KMS-11 (cell line): ENCODE data around the gene CPSF3.

ENCODE experiments used
- H2AFZ ChIP-seq: fragments of 200-600 bp; sonication (generic); 2 replicates; pipeline ENCODE4 v1.6.1; 2016; ENCODE audit warnings: antibody characterized with exemption, mixed run types, low read depth
- H3K27ac ChIP-seq: fragments of 200-600 bp; sonication (generic); 2 replicates; pipeline ENCODE4 v1.6.1; 2016; ENCODE audit warnings: mild to moderate bottlenecking, mixed run types
- H3K27me3 ChIP-seq: fragments of 200-600 bp; sonication (generic); 2 replicates; pipeline ENCODE4 v1.6.1; 2017; ENCODE audit warnings: mild to moderate bottlenecking, low read depth, mixed run types, moderate library complexity; ENCODE audit not compliant: insufficient read depth
- H3K36me3 ChIP-seq: fragments of 200-600 bp; sonication (generic); 2 replicates; pipeline ENCODE4 v1.6.1; 2017; ENCODE audit warnings: mild to moderate bottlenecking, mixed run types; ENCODE audit not compliant: insufficient read depth
- H3K4me1 ChIP-seq: fragments of 200-600 bp; sonication (generic); 2 replicates; pipeline ENCODE4 v1.6.1; 2016; ENCODE audit warnings: mild to moderate bottlenecking, low read depth, mixed run types; ENCODE audit not compliant: poor library complexity, severe bottlenecking
- H3K4me2 ChIP-seq: fragments of 200-600 bp; sonication (generic); 2 replicates; pipeline ENCODE4 v1.7.0; 2016; ENCODE audit warnings: mild to moderate bottlenecking, mixed run types
- H3K4me3 ChIP-seq: fragments of 200-600 bp; sonication (generic); IDR thresholded peaks from 2 replicates; pipeline ENCODE4 v1.6.1; 2017; ENCODE audit warnings: low read depth, low read length, mixed read lengths; ENCODE audit not compliant: insufficient read depth
- H3K79me2 ChIP-seq: fragments of 200-600 bp; sonication (generic); 2 replicates; pipeline ENCODE4 v1.6.1; 2016; ENCODE audit warnings: low read depth, mixed run types; ENCODE audit not compliant: insufficient read depth
- H3K9ac ChIP-seq: fragments of 200-600 bp; sonication (generic); 2 replicates; pipeline ENCODE4 v1.6.1; 2016; ENCODE audit warnings: mild to moderate bottlenecking, mixed run types
- H4K20me1 ChIP-seq: fragments of 200-600 bp; sonication (generic); 2 replicates; pipeline ENCODE4 v1.6.1; 2016; ENCODE audit warnings: mild to moderate bottlenecking, mixed run types; ENCODE audit not compliant: insufficient read depth
- TF ChIP-seq, protein P1 (sequence below): fragments of 200-600 bp; sonication (generic); conservative IDR thresholded peaks from 2 replicates; pipeline ENCODE4 v1.6.1; 2017; ENCODE audit warnings: low read depth, mild to moderate bottlenecking, antibody characterized with exemption, low read length, moderate library complexity, mixed read lengths

CPSF3 gene

DNA sequence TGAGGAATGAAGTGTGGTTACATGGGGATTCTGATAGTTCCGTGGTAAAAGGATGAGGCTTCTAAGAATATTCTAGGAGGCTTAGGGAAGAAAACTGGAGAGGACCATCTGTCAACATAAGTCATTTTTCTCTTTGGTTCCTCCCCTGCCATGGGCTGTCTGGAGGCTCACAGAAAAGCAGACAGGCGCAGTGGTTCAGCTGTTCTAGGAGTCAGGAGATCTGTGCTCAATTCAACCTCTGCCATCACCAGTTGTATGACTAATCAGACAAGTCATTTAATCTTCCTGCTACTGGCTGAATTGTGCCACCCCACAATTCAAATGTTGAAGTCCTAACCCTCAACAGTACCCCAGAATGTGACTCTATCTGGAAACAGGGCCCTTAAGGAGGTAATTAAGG lies 95.8 kb downstream of the CPSF3 start:
- H3K27ac ChIP-seq: no peak overlapping the region
- no peaks in the 10 kb centered on the region for H3K79me2 ChIP-seq
- H2AFZ ChIP-seq: no peak overlapping the region
- no peaks in the 10 kb centered on the region for H3K27me3 ChIP-seq
- TF ChIP-seq, protein P1, sequence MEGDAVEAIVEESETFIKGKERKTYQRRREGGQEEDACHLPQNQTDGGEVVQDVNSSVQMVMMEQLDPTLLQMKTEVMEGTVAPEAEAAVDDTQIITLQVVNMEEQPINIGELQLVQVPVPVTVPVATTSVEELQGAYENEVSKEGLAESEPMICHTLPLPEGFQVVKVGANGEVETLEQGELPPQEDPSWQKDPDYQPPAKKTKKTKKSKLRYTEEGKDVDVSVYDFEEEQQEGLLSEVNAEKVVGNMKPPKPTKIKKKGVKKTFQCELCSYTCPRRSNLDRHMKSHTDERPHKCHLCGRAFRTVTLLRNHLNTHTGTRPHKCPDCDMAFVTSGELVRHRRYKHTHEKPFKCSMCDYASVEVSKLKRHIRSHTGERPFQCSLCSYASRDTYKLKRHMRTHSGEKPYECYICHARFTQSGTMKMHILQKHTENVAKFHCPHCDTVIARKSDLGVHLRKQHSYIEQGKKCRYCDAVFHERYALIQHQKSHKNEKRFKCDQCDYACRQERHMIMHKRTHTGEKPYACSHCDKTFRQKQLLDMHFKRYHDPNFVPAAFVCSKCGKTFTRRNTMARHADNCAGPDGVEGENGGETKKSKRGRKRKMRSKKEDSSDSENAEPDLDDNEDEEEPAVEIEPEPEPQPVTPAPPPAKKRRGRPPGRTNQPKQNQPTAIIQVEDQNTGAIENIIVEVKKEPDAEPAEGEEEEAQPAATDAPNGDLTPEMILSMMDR: no peak
- H3K4me3 ChIP-seq: no peak overlapping the region
- no peak overlapping the region for H3K4me2 ChIP-seq
- no peaks in the 10 kb centered on the region for H3K4me1 ChIP-seq
- H4K20me1 ChIP-seq: no peaks in the 10 kb centered on the region
- no peak overlapping the region for H3K9ac ChIP-seq
- peaks cover 10% of the 10 kb centered on the region; the same call in 1 of the 2 replicates for H3K36me3 ChIP-seq
